Measurements from ENCODE around the gene FLOT1. TPM values are rescaled to one million over a fixed set of nuclear protein-coding genes. Genes with fewer than 3 reads are reported as not detected.

The FLOT1 gene
- total RNA-seq (100 to 1,000 TPM in 1 of 5 donors, 10 to 100 TPM in 4; 62.2 to 109 (median 74.2) TPM), total RNA-seq (37.9 to 105 (median 60.4) reads per million in 29 experiments)
- total RNA-seq (2013) = 64.1 TPM

- Histone ChIP-seq H3K9me3 (no peaks in the 10 kb centered on the region), H3K4me1 (ENCODE audit: control insufficient read depth in 1 of 2, extremely low read depth in 1 of 2, insufficient read depth in 2 of 2, low read length in 2 of 2) (peaks cover 34 to 61% of the 10 kb centered on the region in 2 experiments), H3K27me3 (replicated peaks in 1 of 2; ENCODE audit: control insufficient read depth in 2 of 2, extremely low read depth in 1 of 2, insufficient read depth in 2 of 2, low read length in 1 of 2) (no peaks in the 10 kb centered on the region), H3K4me3 (ENCODE audit: control insufficient read depth in 1 of 2, extremely low read depth in 1 of 2, low read length in 1 of 2) (peak within 1 kb of the TSS; percentile 85 to 88), H3K36me3 (ENCODE audit: control insufficient read depth in 2 of 2, extremely low read depth in 1 of 2, insufficient read depth in 1 of 2, low read length in 1 of 2) (peaks cover 8 to 23% of the 10 kb centered on the region in 2 donors), H3K27ac (ENCODE audit: low read length) (peak within 1 kb of the TSS; percentile 74)
- ATAC-seq (replicated peaks in 1 of 4) = peak; percentile 51 to 62 (median 58)
- Mint-ChIP-seq H3K36me3 (peaks cover 30% of the 10 kb centered on the region), H3K9me3 (no peaks in the 10 kb centered on the region), H3K4me1 (peaks cover 59 to 66% (median 65%) of the 10 kb centered on the region in 3 donors), H3K4me3 (peak within 1 kb of the TSS; percentile 88 to 96 (median 94)), H3K27me3 (no peaks in the 10 kb centered on the region), H3K27ac (peak within 1 kb of the TSS; percentile 89 to 93)
- peak; percentile 54 to 88 (median 69) for DNase-seq
- under 1% methylated on average over 66 of the region's 66 CpGs for WGBS (ENCODE audit: insufficient coverage)
- ChIA-PET CTCF (interaction anchor here in 1 of 2 donors (0.6 to 0.8 kb wide), 2 partner anchors 20 to 775 kb away, joined by 3 read pairs; no protein-coding TSS in a partner anchor), POLR2A (no interaction called here)
Observed at GRCh38 chr6:30742316-30743098, at the start of gene FLOT1. FLOT1 (minus strand) TSS chr6:30742687; CDS start chr6:30742189, 498 bp downstream.

- Histone ChIP-seq H3K27ac (ENCODE audit: low read length) (no peak overlapping the region), H3K27me3 (replicated peaks in 1 of 2; ENCODE audit: control insufficient read depth in 2 of 2, extremely low read depth in 1 of 2, insufficient read depth in 2 of 2, low read length in 1 of 2) (no peaks in the 10 kb centered on the region), H3K4me3 (ENCODE audit: control insufficient read depth in 1 of 2, extremely low read depth in 1 of 2, low read length in 1 of 2) (no peak overlapping the region), H3K9me3 (no peaks in the 10 kb centered on the region), H3K36me3 (ENCODE audit: control insufficient read depth in 2 of 2, extremely low read depth in 1 of 2, insufficient read depth in 1 of 2, low read length in 1 of 2) (no peaks in the 10 kb centered on the region), H3K4me1 (ENCODE audit: control insufficient read depth in 1 of 2, extremely low read depth in 1 of 2, insufficient read depth in 2 of 2, low read length in 2 of 2) (peaks cover 38 to 55% of the 10 kb centered on the region in 2 experiments)
- H3K9me3 Mint-ChIP-seq = no peaks in the 10 kb centered on the region
- DNase-seq (no peak), ATAC-seq (replicated peaks in 1 of 4) (no peak)
- H3K27ac Mint-ChIP-seq = peak overlapping the region in 1 of 2 donors; percentile 76
- H3K27me3 Mint-ChIP-seq = no peaks in the 10 kb centered on the region
- ChIA-PET CTCF (no interaction called here), POLR2A (interaction anchor here in 1 of 2 donors (0.7 kb wide), 1 partner anchor 992 kb away, joined by 3 read pairs; no protein-coding TSS in a partner anchor)
- H3K4me3 Mint-ChIP-seq = no peak overlapping the region
- no peaks in the 10 kb centered on the region for H3K36me3 Mint-ChIP-seq
- 71% methylated on average over 2 of the region's 4 CpGs for WGBS (ENCODE audit: insufficient coverage)
- H3K4me1 Mint-ChIP-seq = peaks cover 67 to 75% (median 71%) of the 10 kb centered on the region in 3 donors
Observed at GRCh38 chr6:30790724-30791383, 48.4 kb upstream of the FLOT1 start.

- H3K4me3 Mint-ChIP-seq = no peak overlapping the region
- Histone ChIP-seq H3K4me1 (ENCODE audit: control insufficient read depth in 1 of 2, extremely low read depth in 1 of 2, insufficient read depth in 2 of 2, low read length in 2 of 2) (peaks cover 35 to 48% of the 10 kb centered on the region in 2 experiments), H3K36me3 (ENCODE audit: control insufficient read depth in 2 of 2, extremely low read depth in 1 of 2, insufficient read depth in 1 of 2, low read length in 1 of 2) (no peaks in the 10 kb centered on the region), H3K4me3 (ENCODE audit: control insufficient read depth in 1 of 2, extremely low read depth in 1 of 2, low read length in 1 of 2) (no peak overlapping the region), H3K27me3 (replicated peaks in 1 of 2; ENCODE audit: control insufficient read depth in 2 of 2, extremely low read depth in 1 of 2, insufficient read depth in 2 of 2, low read length in 1 of 2) (no peaks in the 10 kb centered on the region), H3K9me3 (no peaks in the 10 kb centered on the region), H3K27ac (ENCODE audit: low read length) (no peak overlapping the region)
- DNase-seq (no peak), ATAC-seq (replicated peaks in 1 of 4) (no peak)
- ChIA-PET POLR2A (no interaction called here), CTCF (interaction anchor here in 1 of 2 donors (0.7 to 0.8 kb wide), 2 partner anchors 13 to 66 kb away, joined by 3 to 6 read pairs; no protein-coding TSS in a partner anchor)
- H3K27me3 Mint-ChIP-seq = no peaks in the 10 kb centered on the region
- peak overlapping the region in 1 of 2 donors; percentile 72 for H3K27ac Mint-ChIP-seq
- no peaks in the 10 kb centered on the region for H3K9me3 Mint-ChIP-seq
- no peaks in the 10 kb centered on the region for H3K36me3 Mint-ChIP-seq
- H3K4me1 Mint-ChIP-seq = peaks cover 61 to 74% (median 63%) of the 10 kb centered on the region in 3 donors
- WGBS (ENCODE audit: insufficient coverage) = 0% methylated on average over 1 of the region's 1 CpG
Observed at GRCh38 chr6:30789606-30790005, 47.1 kb upstream of the FLOT1 start.

GRCh38 chr6:30787954-30788353 lies 45.5 kb upstream of the FLOT1 start:
- Mint-ChIP-seq H3K4me1 (peaks cover 49 to 63% (median 51%) of the 10 kb centered on the region in 3 donors), H3K4me3 (peak overlapping the region in 2 of 3 donors; percentile 25 to 51), H3K27ac (peak overlapping the region in 1 of 2 donors; percentile 72), H3K27me3 (no peaks in the 10 kb centered on the region), H3K36me3 (no peaks in the 10 kb centered on the region), H3K9me3 (no peaks in the 10 kb centered on the region)
- DNase-seq (no peak), ATAC-seq (replicated peaks in 1 of 4) (peak in 1 of 4 experiments; percentile 33)
- ChIA-PET POLR2A (no interaction called here), CTCF (interaction anchor here in 1 of 2 donors (0.5 kb wide), 1 partner anchor 57 kb away, joined by 3 read pairs; no protein-coding TSS in a partner anchor)
- 56% methylated on average over 4 of the region's 5 CpGs for WGBS (ENCODE audit: insufficient coverage)
- H3K36me3 ChIP-seq (ENCODE audit: control insufficient read depth in 2 of 2, extremely low read depth in 1 of 2, insufficient read depth in 1 of 2, low read length in 1 of 2) = no peaks in the 10 kb centered on the region
- no peak overlapping the region for H3K27ac ChIP-seq (ENCODE audit: low read length)
- H3K27me3 ChIP-seq (replicated peaks in 1 of 2; ENCODE audit: control insufficient read depth in 2 of 2, extremely low read depth in 1 of 2, insufficient read depth in 2 of 2, low read length in 1 of 2) = no peaks in the 10 kb centered on the region
- H3K9me3 ChIP-seq = no peaks in the 10 kb centered on the region
- H3K4me1 ChIP-seq (ENCODE audit: control insufficient read depth in 1 of 2, extremely low read depth in 1 of 2, insufficient read depth in 2 of 2, low read length in 2 of 2) = peaks cover 23 to 33% of the 10 kb centered on the region in 2 experiments
- no peak overlapping the region for H3K4me3 ChIP-seq (ENCODE audit: control insufficient read depth in 1 of 2, extremely low read depth in 1 of 2, low read length in 1 of 2)

- Histone ChIP-seq H3K27me3 (replicated peaks in 1 of 2; ENCODE audit: control insufficient read depth in 2 of 2, extremely low read depth in 1 of 2, insufficient read depth in 2 of 2, low read length in 1 of 2) (no peaks in the 10 kb centered on the region), H3K36me3 (ENCODE audit: control insufficient read depth in 2 of 2, extremely low read depth in 1 of 2, insufficient read depth in 1 of 2, low read length in 1 of 2) (no peaks in the 10 kb centered on the region), H3K9me3 (no peaks in the 10 kb centered on the region), H3K27ac (ENCODE audit: low read length) (no peak overlapping the region), H3K4me3 (ENCODE audit: control insufficient read depth in 1 of 2, extremely low read depth in 1 of 2, low read length in 1 of 2) (no peak overlapping the region), H3K4me1 (ENCODE audit: control insufficient read depth in 1 of 2, extremely low read depth in 1 of 2, insufficient read depth in 2 of 2, low read length in 2 of 2) (peaks cover 21 to 25% of the 10 kb centered on the region in 2 experiments)
- no peaks in the 10 kb centered on the region for H3K27me3 Mint-ChIP-seq
- no peaks in the 10 kb centered on the region for H3K9me3 Mint-ChIP-seq
- no peak overlapping the region for H3K27ac Mint-ChIP-seq
- peaks cover 42 to 69% (median 49%) of the 10 kb centered on the region in 3 donors for H3K4me1 Mint-ChIP-seq
- no peak overlapping the region for H3K4me3 Mint-ChIP-seq
- ATAC-seq (replicated peaks in 1 of 4) (no peak), DNase-seq (no peak)
- ChIA-PET POLR2A (no interaction called here), CTCF (interaction anchor here in 1 of 2 donors (0.8 kb wide), 1 partner anchor 10 kb away, joined by 3 read pairs; no protein-coding TSS in a partner anchor)
- no peaks in the 10 kb centered on the region for H3K36me3 Mint-ChIP-seq
Observed at GRCh38 chr6:30782425-30783014, 40.0 kb upstream of the FLOT1 start.

Measured in T-cell (primary cell).